ENCODE measurements around the gene HRCT1. TPM values are rescaled to one million over a fixed set of nuclear protein-coding genes. Genes with fewer than 3 reads are reported as not detected.

Gene HRCT1
- total and polyA plus RNA-seq, 2 experiments from 2014 or later = not detected

DNA sequence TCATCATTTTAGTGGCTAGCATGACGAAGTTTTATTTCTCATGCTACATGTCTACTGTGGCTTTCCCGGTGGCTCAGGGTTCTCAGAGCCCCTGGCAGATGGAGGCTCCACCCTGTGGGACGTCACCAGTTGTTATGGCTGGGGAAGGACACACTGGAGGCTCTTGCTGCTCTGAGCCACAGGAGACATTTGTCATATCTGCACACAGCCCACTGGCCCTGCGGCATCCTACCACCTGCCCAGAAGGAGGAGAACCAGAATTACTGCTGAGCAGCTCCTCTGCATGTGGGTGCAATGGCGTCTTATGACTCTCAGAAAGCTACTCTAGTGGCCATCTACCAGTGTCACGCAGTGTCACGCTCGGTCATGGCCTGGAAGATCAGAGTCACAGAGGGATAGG is 42.4 kb upstream of the HRCT1 start:
- H3K9me2 ChIP-seq (ENCODE audit: insufficient read depth) = no peaks in the 10 kb centered on the region
- H3K4me1 Mint-ChIP-seq = peaks cover 13% of the 10 kb centered on the region
- H3K27me3 Mint-ChIP-seq (ENCODE audit: insufficient read depth, low read depth, poor library complexity) = peaks cover 16% of the 10 kb centered on the region
- peaks cover 9% of the 10 kb centered on the region; the same call in 1 of the 2 replicates for H3K4me1 ChIP-seq (ENCODE audit: insufficient read depth)
- no peaks in the 10 kb centered on the region; the same call in 2 of the 3 replicates for H3K36me3 Mint-ChIP-seq (ENCODE audit: low read depth)
- no peaks in the 10 kb centered on the region for H3F3A ChIP-seq (replicated peaks; ENCODE audit: low read depth)
- TF ChIP-seq NANOG (IDR thresholded peaks at IDR 0.05; ENCODE audit: borderline replicate concordance) (no peak), ZNF462 (CRISPR knock-in tag; IDR thresholded peaks at IDR 0.05) (no peak), REST (IDR thresholded peaks at IDR 0.05; ENCODE audit: unreplicated experiment) (no peak), EZH2phosphoT487 (IDR thresholded peaks at IDR 0.05; ENCODE audit: unreplicated experiment) (no peak), JUNB (IDR thresholded peaks at IDR 0.05; ENCODE audit: unreplicated experiment) (no peak), STAT1 (IDR thresholded peaks at IDR 0.05; ENCODE audit: unreplicated experiment) (no peak), CREB1 (CRISPR knock-in tag; IDR thresholded peaks at IDR 0.05; ENCODE audit: low read depth) (no peak), ZNF114 (CRISPR knock-in tag; IDR thresholded peaks at IDR 0.05) (no peak), EZH2 (IDR thresholded peaks at IDR 0.05; ENCODE audit: low read depth, unreplicated experiment) (no peak), ETS1 (IDR thresholded peaks at IDR 0.05) (no peak), POLR2AphosphoS5 (IDR thresholded peaks at IDR 0.05; ENCODE audit: low read depth) (no peak)
- TF ChIP-seq, protein P1, sequence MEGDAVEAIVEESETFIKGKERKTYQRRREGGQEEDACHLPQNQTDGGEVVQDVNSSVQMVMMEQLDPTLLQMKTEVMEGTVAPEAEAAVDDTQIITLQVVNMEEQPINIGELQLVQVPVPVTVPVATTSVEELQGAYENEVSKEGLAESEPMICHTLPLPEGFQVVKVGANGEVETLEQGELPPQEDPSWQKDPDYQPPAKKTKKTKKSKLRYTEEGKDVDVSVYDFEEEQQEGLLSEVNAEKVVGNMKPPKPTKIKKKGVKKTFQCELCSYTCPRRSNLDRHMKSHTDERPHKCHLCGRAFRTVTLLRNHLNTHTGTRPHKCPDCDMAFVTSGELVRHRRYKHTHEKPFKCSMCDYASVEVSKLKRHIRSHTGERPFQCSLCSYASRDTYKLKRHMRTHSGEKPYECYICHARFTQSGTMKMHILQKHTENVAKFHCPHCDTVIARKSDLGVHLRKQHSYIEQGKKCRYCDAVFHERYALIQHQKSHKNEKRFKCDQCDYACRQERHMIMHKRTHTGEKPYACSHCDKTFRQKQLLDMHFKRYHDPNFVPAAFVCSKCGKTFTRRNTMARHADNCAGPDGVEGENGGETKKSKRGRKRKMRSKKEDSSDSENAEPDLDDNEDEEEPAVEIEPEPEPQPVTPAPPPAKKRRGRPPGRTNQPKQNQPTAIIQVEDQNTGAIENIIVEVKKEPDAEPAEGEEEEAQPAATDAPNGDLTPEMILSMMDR (conservative IDR thresholded peaks at IDR 0.05; ENCODE audit: low read depth in 2 of 2) = no peak
- H3K4me3 Mint-ChIP-seq = no peak overlapping the region
- H3K9me3 Mint-ChIP-seq = no peaks in the 10 kb centered on the region
- H2AFZ ChIP-seq = no peak overlapping the region
- no peaks in the 10 kb centered on the region for H3K27me3 ChIP-seq (ENCODE audit: insufficient read depth)
- H3K4me2 ChIP-seq = no peak overlapping the region
- ATAC-seq (no peak), DNase-seq (ENCODE audit: low spot score) (no peak)
- H3K36me3 ChIP-seq (ENCODE audit: insufficient read depth) = no peaks in the 10 kb centered on the region
- no peak overlapping the region for H3K4me3 ChIP-seq
- H3K27ac Mint-ChIP-seq = no peak overlapping the region
- no peak overlapping the region for H3K27ac ChIP-seq (ENCODE audit: low read depth)
- H3K79me2 ChIP-seq (replicated peaks; ENCODE audit: insufficient read depth) = no peaks in the 10 kb centered on the region
- H4K20me1 ChIP-seq (replicated peaks; ENCODE audit: insufficient read depth) = no peaks in the 10 kb centered on the region
